Muscle of leg (tissue), 11 donors: Measurements from ENCODE around the gene SPATC1L. TPM values are rescaled to one million over a fixed set of nuclear protein-coding genes. Genes with fewer than 3 reads are reported as not detected.
"Not testable (repeated sequence)": the region's sequence is repeated elsewhere in the genome, so short reads cannot be mapped to it uniquely, and the experiment has no call there.

ENCODE experiments used
- DNase-seq: peaks from one replicate; pipeline ENCODE4 v3.0.0; 2013
- H3K27ac ChIP-seq: one replicate; pipeline ENCODE4 v1.5.1; 2013; ENCODE audit warnings: mild to moderate bottlenecking, low read length, control low read depth
- H3K27me3 ChIP-seq: one replicate; pipeline ENCODE4 v1.6.1; 2013; ENCODE audit warnings: low read length; ENCODE audit not compliant: control insufficient read depth, insufficient read depth
- H3K36me3 ChIP-seq: one replicate; pipeline ENCODE4 v1.6.1; 2013; ENCODE audit warnings: low read length; ENCODE audit not compliant: control insufficient read depth, insufficient read depth
- H3K4me1 ChIP-seq: one replicate; pipeline ENCODE4 v1.6.1; 2013; ENCODE audit warnings: low read length; ENCODE audit not compliant: control insufficient read depth, insufficient read depth
- H3K4me3 ChIP-seq: one replicate; pipeline ENCODE4 v1.5.1; 2013; ENCODE audit warnings: low read length, control low read depth
- H3K9me3 ChIP-seq: replicated peaks from 2 replicates; pipeline ENCODE4 v1.6.1; 2013; ENCODE audit warnings: low read depth, low read length; ENCODE audit not compliant: control insufficient read depth
- WGBS: methylation state at CpG from one replicate; pipeline ENCODE4 v1.1.5; 2013; ENCODE audit warnings: missing lambda C conversion rate; ENCODE audit not compliant: insufficient coverage; 5-methylcytosine and 5-hydroxymethylcytosine counted together
- polyA plus RNA-seq, 8 donors: library from polyadenylated mRNA; unstranded; fragments of 120-200 nt; gene quantifications; one replicate each; pipeline versions ENCODE4 v1.2.1 to v1.2.3, GENCODE V29; 2013; ENCODE audit warnings: inconsistent platforms in 1 of 8, low replicate concordance in 1 of 8; ENCODE audit not compliant: insufficient read length in 8 of 8, insufficient read depth in 1 of 8
- total RNA-seq: library from RNA; stranded (reverse); fragments of 120-200 nt; gene quantifications from one replicate; pipeline ENCODE4 v1.2.4, GENCODE V29; 2013

SPATC1L gene
- total and polyA plus RNA-seq, 9 donors: 5.7 to 17.2 (median 10.8) TPM

DNA sequence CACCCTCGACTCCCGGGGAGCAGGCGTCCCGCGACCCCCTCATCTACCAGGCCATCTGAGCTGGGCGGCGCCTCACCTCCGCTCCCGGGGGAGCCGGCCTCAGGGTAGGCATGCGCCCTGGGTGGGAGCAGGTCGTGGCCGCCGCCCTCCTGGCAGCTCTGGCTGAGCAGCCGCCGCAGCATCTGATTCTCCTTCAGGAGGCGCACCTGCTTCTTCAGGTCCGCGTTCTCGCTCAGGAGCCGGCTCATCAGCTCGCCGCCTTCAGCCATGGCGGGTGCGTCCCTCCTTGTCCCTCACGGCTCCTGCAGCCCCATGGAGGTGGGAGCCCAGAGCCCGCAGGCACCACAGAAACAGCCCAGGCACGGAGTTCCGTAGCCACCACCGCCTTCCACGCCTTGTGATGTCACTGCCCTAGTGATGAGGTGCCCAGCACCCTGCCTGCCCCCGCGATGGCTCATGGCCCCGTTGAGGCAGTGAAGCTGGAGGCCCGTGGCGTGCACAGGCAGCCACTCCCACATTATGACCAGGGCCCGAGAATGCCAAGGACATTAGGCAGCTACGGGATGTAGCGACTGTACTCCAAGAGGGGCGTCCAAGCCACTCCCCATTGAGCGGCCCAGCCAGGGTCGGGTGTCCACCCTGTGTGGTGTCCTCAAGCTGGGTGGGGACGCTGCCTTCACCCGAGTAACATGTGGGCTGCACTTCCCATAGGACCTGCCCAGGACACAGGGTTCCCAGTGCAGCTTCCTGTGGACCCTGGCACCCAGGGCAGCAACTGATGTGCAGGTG lies 1.5 kb downstream of the SPATC1L start:
- no peak overlapping the region for H3K4me3 ChIP-seq
- no peak for DNase-seq
- WGBS: 86% methylated on average over 39 of the region's 44 CpGs

DNA sequence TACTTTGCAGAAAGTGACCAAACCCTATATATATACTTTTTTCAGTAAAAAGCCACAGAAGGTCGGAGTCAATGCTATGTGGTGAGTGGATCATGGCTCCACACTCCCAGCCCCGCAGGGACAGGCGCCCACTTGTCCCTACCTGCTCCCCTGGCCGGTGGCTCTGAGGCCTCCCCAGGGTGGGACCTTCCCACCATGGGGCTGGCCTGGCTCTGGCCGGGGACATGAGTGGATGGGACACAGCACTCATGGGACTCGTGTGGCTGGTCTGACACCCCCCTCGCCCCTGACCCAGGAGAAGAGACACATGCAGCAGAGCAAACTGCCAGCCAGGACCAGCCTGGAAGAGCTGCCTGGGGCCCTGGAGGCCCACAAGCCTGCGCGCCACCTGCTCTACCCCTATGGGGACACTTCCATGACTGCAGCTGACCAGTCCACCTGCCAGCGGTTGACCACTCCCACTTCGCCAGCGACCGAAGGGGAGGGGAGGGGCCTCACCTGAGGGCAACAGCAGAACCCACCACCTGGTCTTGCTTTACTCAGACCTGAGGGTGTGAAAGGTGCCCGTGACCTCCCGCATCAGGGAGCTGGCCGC lies 2.2 kb downstream of the SPATC1L start:
- 74% methylated on average over 12 of the region's 16 CpGs for WGBS
- H3K9me3 ChIP-seq: no peaks in the 10 kb centered on the region
- peaks cover 14% of the 10 kb centered on the region for H3K4me1 ChIP-seq
- H3K27ac ChIP-seq: no peak overlapping the region
- H3K36me3 ChIP-seq: peaks cover 10% of the 10 kb centered on the region
- no peaks in the 10 kb centered on the region for H3K27me3 ChIP-seq
- no peak overlapping the region for H3K4me3 ChIP-seq
- DNase-seq: no peak

More for the DNA sequence above, 1.5 kb downstream of the SPATC1L start:
- H3K27ac ChIP-seq: no peak overlapping the region
- no peaks in the 10 kb centered on the region for H3K9me3 ChIP-seq
- no peaks in the 10 kb centered on the region for H3K27me3 ChIP-seq
- peaks cover 10% of the 10 kb centered on the region for H3K36me3 ChIP-seq
- H3K4me1 ChIP-seq: peaks cover 14% of the 10 kb centered on the region

DNA sequence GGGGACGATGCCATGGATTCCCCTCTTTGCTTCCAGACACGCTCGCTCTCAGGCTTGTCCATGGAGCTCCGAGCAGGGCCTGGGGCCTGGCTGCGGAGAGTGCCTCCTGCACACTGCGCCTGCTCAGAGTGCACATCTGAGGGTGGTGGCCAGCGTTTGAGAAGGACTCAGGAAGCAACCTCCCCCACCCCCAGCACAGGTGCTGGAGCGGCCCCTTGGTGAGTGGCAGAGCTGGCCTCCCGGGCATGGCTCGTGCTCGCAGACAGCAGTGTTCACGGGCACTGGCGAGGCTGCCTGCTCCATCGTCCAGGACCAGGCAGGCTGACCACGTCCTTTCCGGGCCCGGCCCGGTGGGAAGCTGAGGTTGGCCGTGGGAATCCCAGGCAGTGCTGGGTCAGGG lies 2.8 kb downstream of the SPATC1L start:
- DNase-seq: no peak
- 88% methylated on average over 15 of the region's 19 CpGs for whole genome bisulfite sequencing
- H3K4me1 ChIP-seq: peaks cover 14% of the 10 kb centered on the region
- H3K27me3 ChIP-seq: no peaks in the 10 kb centered on the region
- no peak overlapping the region for H3K27ac ChIP-seq
- H3K9me3 ChIP-seq: peaks cover 5% of the 10 kb centered on the region
- peaks cover 10% of the 10 kb centered on the region for H3K36me3 ChIP-seq
- H3K4me3 ChIP-seq: no peak overlapping the region

DNA sequence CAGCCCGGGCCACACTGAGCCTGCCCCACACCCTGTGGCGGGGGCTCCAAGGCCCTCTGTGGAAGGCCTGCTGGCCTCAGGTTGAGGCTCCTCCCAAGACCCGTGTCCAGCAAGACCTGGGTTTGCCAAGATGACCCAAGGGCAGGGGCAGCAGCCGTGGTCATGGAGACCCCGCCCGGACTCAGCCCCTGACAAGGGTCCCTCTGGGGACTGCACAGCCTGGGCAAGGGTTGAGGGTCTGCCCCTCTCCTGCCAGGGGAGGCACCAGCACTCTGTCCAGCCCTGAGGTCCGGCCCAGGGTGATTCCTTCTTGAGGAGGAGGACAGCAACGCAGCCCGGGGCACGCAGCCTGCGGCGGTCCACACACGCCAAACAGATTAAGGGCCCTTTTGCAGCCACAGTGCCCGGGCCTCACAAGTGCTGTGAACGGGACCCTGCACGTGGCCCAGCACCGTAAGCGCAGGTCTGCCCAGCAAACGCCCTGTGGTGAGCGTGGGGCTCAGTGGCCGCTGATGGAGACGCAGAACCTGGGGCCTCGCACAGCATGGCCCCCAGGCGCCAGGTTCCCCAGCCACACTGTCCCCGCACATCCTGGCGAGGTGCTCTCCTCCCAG lies 3.4 kb downstream of the SPATC1L start:
- Histone ChIP-seq H3K27ac (no peak overlapping the region), H3K27me3 (no peaks in the 10 kb centered on the region), H3K4me1 (peaks cover 14% of the 10 kb centered on the region), H3K36me3 (peaks cover 10% of the 10 kb centered on the region), H3K4me3 (no peak overlapping the region), H3K9me3 (peaks cover 5% of the 10 kb centered on the region)
- 86% methylated on average over 26 of the region's 26 CpGs for WGBS
- no peak for DNase-seq

DNA sequence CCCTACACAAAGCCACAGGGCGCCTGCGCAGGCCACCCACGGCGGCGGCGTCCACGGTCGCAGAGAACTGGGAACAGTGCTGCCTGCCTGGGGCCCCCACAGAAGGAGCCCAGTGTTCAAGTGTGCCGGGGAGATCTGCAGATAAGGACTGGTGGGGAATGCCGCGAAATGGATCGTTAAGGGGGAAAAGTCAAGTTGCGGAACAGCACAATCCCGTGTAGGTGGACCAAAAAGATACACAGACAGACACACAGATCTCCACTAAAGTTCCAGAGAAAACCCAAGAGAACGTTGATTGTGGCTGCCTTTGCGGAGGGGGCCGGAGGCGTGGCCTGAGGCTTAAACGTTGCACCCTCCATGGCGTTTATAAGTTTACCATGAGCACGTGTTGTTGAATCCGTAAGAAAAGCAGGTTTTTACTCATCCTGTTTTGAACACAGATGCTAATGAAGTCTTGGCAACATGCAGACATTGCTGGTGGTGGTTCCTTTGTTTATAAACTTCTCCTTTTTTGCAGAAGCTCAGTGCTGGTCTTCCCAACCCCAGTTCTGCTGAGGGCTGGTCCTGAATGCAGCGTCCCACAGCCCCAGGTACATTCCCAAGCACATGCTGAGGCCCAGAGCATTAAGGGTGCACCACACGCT lies 4.1 kb downstream of the SPATC1L start:
- H3K27me3 ChIP-seq: no peaks in the 10 kb centered on the region
- no peak overlapping the region for H3K4me3 ChIP-seq
- H3K36me3 ChIP-seq: peaks cover 10% of the 10 kb centered on the region
- H3K4me1 ChIP-seq: peaks cover 14% of the 10 kb centered on the region
- H3K27ac ChIP-seq: no peak overlapping the region
- 74% methylated on average over 23 of the region's 24 CpGs for WGBS
- DNase-seq: no peak
- peaks cover 5% of the 10 kb centered on the region for H3K9me3 ChIP-seq

DNA sequence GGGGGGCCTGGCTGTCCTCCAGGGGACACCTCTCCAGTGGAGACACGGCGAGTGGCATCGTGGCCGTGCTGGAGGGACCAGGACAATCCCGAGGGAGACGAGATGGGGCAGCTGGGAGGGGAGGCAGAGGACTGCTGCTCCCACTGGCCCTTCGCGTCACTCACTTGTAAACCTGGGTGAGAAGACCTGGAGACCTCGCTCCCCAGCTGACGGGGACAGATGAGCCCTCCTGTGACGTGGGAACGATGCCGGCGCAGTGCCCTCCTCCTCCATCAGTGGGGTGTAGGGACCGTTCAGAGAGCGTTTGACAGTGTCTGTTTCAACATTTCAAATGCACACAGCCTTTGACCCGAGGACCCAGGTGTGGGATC lies 4.6 kb downstream of the SPATC1L start:
- peaks cover 10% of the 10 kb centered on the region for H3K36me3 ChIP-seq
- DNase-seq: no peak
- H3K9me3 ChIP-seq: peaks cover 8% of the 10 kb centered on the region
- H3K27me3 ChIP-seq: no peaks in the 10 kb centered on the region
- H3K4me3 ChIP-seq: no peak overlapping the region
- no peak overlapping the region for H3K27ac ChIP-seq
- 82% methylated on average over 17 of the region's 17 CpGs for WGBS
- H3K4me1 ChIP-seq: peaks cover 11% of the 10 kb centered on the region

DNA sequence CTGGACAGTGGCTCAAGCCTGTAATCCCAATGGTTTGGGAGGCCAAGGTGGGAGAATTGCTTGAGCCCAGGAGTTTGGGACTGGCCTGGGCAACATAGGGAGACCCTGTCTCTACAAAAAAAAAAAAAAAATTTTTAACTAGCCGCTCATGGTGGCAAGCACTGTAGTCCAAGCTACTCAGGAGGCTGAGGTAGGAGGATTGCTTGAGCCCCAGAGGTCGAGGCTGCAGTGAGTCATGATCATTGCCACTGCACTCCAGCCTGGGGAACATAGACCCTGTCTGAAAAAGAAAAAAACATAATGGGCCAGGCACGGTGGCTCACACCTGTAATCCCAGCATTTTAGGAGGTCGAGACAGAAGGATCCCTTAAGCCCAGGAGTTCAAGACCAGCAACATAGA lies 5.3 kb downstream of the SPATC1L start:
- Histone ChIP-seq H3K9me3 (peaks cover 13% of the 10 kb centered on the region), H3K36me3 (peaks cover 10% of the 10 kb centered on the region), H3K27ac (no peak overlapping the region), H3K4me3 (no peak overlapping the region), H3K27me3 (no peaks in the 10 kb centered on the region), H3K4me1 (peaks cover 8% of the 10 kb centered on the region)
- DNase-seq: no peak
- WGBS: 92% methylated on average over 2 of the region's 4 CpGs

DNA sequence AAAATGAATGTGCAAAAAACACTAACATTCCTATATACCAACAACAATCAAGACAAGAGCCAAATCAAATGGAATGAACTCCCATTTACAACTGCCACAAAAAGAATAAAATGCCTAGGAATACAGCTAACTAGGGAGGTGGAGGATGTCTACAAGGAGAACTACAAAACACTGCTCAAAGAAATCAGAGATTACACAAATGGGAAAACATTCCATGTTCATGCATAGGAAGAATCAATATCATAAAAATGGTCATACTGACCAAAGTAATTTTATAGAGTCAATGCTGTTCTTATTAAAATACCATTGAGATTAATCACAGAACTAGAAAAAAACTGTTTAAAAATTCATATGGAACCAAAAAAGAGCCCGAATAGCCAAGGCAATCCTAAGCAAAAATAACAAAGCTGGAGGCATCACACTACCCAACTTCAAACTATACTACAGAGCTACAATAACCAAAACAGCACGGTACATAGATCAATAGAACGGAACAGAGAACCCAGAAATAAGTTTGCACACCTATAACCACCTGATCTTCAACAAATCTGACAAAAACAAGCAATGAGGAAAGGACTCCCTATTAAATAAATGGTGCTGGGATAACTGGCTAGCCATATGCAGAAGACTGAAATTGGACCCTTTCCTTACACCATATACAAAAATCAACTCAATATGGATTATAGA lies 7.7 kb downstream of the SPATC1L start:
- H3K27ac ChIP-seq, H3K4me3 ChIP-seq, H3K4me1 ChIP-seq, DNase-seq, H3K36me3 ChIP-seq, H3K27me3 ChIP-seq: not testable (repeated sequence)
- H3K9me3 ChIP-seq: peaks cover 13% of the 10 kb centered on the region
- WGBS: no CpG with 5 or more reads among the region's 3 CpGs

DNA sequence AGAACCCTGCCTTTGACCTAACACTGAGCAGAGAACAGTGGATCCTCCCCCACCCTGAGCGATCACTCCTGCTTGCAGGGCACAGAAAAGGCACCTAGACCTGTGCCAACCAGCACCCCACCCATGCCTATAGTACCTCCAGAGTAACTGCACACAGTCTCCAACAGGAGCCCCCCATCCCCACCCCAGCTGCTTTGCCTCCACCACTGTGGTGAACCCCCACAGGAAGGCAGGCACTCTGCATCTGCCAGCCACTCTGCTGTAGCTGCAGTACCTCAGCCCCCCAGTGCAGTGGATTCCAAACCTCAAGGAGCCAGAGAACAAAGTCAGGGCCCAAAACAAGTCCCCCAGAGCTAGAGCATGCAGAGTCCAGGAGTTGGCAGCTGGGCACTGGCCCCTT lies 10.7 kb downstream of the SPATC1L start:
- Histone ChIP-seq H3K4me3 (no peak overlapping the region), H3K4me1 (no peaks in the 10 kb centered on the region), H3K27ac (no peak overlapping the region), H3K27me3 (no peaks in the 10 kb centered on the region), H3K9me3 (peaks cover 13% of the 10 kb centered on the region), H3K36me3 (no peaks in the 10 kb centered on the region)
- no peak for DNase-seq
- 100% methylated on average over 1 of the region's 1 CpG for WGBS
